DMS53 (cell line): ENCODE data around the gene PTN.
"Not testable (repeated sequence)": the region's sequence is repeated elsewhere in the genome, so short reads cannot be mapped to it uniquely, and the experiment has no call there.

Experiments used
- DNase-seq: peaks from one replicate; lab custom pipeline; 2025; lab: John Stamatoyannopoulos, UW

The PTN gene

DNA sequence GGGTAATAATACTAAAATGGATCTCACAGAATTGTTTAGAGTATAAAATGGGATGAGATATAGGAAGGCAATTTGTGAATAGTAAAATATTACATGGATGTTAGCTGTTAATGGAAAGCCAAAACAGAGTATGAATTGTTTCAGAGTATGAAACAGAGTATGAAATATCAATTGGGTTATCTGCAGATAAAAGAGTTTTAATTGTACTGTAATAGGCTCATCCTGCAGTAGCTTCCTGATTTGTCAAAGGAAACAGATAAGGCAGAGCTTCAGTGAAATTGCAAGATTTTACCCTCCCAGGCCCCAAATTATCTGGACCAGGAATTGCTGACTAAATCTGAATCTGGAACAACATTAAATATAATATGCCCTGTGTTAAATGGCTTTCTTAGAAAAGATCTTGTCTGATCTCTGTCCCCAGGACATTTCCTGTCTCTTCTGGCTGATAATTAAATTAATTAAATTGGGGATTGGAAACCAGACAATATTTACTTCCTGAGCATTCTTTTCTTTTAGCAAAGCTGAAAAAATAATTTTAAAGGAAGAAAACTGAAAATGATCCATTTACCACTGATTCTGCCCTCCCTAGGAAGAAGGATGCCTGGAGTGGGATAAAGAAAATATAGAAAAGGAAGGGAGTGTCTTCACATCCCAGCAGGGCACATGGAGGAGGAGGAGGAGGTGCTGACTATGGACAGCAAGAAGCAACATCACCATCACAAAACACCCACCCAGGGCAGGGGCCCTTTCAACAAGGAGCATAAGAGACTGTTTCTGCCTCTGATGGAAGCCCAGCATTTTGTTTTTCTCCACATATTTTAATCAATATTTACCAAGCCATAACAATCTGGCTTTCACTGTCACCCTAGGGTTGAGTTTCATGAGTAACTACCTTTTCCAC lies 18.5 kb downstream of the PTN start:
- DNase-seq: no peak

DNA sequence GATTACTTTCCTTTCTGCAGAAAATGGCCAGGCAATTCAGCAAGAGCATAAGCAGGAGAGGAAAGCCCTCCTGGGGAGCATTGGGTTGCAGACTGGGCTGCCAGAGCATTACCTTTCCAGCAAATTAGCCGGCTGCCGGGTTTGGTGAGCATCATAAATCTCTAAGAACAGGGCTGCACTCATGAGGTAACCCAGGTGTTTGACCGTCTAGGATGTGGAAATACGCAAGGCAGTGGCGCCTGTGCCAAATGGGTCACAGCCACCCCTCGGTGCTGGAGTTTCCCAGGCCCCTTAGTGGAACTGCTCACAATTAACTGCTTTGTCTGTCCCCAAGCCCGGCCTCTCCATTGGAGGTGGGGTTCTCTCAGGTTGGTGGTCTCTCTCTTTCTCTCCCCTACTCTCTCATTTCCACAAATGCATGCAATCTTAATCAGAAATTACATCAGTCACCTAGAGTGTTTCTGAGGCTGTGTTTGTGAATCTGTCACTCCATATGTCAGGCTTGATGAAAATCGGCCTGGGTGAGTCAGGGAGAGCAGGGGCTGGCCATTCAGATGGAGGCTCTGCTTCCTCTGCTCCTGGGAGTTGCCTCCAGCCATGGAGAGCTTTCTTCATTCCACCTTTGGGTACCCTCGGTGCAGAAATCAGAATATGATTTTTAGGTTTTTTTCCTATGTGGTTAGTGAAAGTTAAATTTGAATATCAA lies 26.7 kb downstream of the PTN start:
- DNase-seq: no peak

DNA sequence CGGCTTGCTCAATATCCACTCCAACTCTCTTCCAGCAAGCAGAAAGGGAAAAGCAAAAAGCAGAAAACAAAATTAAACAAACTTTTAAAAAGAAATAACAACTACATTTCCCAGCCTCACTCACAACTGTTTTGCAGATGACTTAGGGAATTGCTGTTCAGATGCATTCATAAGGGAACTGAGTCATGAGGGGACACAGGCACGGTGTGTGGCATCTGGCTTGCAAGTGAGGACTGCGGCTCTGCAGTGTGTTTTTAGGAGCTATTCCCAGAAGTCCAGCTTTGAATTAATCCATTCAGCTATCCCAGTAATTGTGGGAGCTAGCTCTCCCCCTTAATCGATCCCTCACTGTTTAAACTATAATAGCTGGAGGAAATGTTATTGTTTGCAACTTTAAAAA lies 30.3 kb downstream of the PTN start:
- no peak for DNase-seq

DNA sequence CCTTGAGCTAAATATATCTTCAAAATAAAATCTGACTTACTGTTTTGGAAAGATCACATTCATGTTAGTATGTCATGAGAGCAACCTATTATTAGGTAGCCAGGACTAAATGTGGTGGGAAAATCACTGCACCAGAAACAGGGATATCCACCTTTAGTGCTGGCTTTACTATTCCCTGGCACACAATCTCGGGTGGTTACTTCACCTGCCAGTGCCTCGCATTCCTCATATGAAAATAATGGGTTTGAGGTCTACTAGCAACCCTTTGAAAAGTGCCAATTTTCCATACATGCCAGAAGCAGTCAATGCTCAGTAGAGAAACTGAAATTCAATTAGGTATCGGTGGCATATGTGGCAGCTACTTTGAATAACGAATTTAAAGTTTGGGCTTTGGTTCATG lies 36.8 kb downstream of the PTN start:
- no peak for DNase-seq

DNA sequence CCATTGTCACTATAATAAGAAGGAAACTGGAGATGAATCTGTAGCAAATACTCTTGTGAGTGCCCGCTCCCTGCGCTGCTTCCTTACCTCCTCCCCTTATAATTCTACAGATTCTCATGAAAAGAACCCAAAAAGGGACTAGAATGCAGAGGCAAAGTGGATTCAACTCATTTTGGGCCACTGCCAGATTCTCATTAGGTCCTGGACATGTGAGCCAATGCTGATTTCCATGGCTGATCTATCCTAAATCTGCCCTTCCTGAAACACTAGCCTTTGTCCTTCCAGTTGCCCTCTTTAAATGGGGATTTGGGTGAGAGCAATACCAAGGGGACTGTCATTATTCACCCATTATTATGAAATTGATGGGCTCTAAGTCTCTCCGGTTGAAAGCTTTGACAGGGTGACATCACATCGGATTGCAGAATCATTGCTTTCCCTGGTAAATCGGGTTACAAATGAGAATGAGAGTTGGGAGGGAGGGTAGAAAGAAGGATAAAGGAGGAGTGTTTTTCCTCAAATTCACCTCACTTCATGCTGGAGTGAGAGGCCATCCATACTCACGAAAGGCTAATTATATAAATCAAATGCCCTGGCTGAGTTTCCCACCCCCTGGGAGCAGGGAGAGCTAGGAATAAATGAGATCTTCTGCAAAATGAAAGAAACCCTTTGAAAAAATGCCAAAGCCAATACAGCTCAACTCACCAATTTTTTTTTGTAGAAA lies 37.5 kb downstream of the PTN start:
- DNase-seq: no peak

DNA sequence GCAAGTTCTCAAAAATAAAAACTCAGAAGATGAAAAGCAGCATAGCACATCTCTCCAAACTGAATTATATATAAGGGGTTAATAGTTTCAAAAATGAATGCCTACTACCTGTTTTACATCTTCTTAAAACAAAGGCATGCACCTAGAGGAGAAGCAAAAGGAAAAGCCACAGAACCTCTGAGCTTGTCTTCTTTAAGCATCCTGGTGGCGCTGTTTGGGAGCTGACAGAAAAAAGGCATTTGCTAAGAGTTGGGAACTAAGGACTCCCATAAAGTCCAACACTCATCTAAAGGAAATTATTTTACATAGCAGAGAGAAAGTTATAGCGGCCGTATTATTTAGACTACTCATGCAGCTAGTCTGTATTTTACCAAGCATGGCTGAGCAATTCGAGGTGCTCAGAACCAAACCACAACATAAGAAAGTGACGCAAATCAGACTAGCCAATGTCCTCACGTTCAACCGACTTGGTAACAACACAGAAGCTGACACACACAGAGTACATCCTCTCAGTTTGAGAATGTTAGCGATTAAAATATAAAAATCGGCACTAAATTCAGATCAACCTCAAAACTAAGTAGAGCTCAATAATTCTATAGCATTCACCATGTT lies 38.8 kb downstream of the PTN start:
- no peak for DNase-seq

DNA sequence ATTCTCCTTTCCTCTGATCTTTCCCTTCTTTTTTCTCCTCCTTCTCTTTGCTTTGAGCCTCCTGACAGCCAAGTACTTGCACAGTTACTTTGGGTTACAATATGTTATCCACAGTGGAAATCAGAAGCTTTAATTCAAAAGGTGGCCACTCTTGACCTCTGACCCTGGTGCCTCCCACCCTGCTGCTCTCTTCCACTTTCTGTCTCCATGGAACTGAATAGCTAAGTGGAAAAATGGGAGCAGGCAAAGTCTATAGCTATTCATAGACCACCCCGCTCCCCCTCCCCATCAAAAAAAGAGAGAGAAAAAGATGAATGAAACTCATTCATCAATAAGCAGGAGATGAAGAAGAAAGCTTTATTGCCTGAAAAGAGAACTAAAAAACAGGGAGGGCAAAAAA lies 39.4 kb downstream of the PTN start:
- DNase-seq: no peak

DNA sequence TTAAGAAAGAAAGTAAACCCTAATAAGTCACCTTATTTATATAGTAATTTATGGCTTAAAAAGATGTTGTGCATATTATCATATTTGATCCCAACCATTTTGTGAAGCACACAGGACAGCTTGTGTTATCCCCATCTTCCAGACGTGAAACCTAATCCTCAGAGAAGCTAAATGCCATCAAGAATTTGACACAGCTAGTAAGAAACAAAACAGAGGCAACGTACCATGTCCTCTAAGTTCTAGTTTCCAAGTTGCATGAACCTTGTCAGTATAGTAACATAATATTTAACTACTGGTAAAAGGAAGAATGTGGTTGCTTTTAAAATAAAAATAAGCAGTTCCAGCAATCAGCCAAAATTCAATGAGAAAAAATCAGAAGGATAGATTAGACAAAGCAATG lies 41.5 kb downstream of the PTN start:
- no peak for DNase-seq

DNA sequence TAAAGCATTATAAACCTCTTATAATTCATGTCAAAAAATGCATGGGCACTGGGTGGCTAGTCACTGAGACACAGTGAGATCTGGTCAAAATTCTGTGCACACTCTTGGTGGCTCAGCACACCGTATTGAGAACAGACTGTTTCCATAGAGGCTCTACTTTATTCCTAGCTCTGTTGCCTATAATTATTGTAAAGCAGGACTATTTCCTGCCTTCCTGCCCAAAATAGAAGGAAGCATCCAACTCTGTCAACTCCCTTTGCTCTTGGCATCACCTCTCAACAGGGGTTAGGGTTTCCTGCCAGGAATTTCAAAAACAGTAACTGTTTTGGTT lies 45.1 kb downstream of the PTN start:
- DNase-seq: no peak

DNA sequence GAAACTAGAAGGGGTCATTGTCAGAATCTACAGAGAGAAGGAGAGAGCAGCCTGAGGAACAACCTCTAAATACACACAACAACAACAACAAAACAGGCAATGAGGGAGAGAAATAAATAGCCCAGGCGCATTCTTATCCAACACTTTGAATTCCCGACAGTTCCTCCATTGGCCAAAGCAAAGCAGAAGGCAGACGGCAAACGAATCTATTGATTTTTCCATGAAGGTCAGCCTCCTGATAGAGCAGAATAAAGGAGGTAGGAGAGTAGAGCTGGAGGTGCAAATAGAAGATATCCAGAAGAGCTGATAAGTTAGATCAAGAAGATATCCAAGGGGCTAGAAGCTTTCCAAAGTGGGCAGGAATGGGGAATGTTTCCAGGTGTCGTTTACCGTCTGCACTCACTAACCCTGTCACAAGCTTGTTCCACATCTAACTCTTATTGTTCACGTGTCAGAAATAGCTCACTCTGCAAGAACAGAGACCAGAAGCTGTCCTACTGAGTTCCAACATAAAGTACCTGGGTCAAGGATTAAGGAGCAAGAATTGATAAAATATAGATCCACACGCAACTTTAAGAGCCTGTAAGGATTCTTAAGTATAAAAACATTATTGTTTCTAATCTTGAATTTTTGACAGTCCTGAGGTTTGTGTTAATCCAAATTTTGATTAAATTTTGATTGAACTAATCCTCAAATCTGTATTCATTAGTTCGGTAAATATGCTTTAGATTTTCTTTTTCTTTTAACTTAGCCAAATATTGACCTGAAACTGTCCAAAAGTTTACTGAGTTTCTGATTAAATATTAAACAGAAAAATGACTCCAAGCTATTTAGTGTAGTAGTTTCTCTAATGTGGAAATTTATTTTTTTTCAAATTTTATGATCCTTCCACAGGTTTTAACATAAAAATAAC lies 45.7 kb downstream of the PTN start:
- no peak for DNase-seq

DNA sequence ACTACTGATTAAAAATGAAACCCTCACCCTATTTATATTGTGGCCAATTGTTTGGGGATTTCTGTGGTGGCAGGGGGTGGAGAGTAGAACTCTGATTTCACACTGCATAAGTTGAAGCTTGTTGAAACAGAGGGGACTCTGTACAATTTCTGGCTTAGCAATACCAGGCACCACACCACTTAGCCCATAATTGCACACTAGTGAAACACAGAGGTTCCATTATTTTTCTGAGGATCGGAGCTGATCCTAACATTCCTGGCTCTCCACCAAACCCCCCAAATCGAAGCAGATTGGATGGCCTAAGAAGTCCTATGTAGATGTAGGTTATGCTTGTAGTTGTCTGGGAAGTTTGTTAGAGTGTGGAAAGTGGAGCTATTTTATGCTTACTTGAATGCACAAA lies 47.0 kb downstream of the PTN start:
- DNase-seq: no peak

DNA sequence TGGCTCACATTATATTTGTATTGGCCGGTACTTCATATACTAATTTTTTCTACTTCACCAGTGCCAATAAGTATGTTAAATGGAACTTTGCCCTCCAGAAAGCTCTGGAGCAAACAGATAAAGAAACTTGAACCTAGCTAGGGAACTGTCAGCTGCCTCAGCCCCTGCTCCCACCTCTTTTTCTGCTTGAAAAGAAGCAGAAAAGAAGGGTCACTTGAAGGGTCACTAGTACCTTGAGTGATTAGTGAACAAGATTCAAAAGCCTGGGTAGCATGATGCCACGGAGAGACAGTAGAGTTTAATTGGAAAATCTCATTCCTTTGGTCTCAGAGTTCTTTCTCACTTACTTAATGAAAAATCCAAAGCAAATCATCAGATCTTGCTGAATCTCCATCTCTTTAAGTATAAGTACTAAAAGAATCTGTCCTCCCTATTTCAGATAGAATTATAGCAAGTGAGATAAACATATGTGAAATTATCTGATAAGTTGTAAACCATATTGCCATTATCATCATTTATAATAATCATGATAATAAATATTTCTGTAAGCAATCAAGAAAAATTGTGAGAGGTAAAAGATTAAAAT lies 47.7 kb downstream of the PTN start:
- DNase-seq: no peak

DNA sequence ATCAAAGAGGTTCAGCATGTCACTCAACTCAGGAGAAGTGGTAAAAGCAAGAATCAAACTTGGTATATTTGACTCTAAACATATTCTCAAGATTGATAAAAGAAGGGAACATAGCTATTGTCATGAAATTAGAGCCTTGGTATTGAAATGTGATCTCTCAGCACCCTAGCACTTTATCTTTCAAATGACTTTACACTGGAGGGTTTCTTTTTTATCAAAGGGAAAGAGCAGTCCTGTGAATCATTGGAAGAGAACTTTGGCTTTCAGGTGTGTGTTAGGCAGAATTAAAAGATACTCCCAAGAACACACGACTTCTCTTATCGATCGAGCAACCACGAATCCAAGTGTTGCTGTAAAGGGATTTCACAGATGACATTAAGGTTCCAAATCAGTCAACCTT lies 54.4 kb downstream of the PTN start:
- DNase-seq: no peak

DNA sequence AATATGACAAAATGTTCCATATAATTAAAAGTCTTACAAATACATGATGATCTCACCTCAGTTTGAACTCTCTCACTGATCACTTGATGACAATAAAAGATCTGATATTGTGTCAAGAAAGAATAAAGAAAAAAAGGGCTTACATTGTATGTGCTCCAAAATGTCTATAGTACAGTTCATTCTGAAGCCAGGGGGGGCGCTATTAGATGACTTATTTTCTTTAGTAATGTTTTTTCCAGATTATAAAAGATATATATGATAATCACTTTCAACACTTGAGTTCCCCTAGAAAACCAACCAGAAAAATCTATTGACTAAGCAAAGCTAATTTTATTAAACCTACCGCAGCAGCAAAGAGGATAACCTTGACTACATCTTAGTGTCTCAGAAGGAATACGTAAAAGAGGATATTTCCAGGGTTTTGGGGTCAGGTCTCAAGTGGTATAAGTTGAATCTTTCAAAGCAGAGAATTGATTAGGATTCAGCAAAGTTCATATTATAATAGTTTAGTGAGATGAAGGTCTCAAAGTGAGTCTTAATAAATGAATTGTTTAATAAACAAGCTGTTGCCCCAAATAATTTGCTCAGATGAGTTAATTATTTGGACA lies 55.8 kb downstream of the PTN start:
- DNase-seq: peak; percentile 65

DNA sequence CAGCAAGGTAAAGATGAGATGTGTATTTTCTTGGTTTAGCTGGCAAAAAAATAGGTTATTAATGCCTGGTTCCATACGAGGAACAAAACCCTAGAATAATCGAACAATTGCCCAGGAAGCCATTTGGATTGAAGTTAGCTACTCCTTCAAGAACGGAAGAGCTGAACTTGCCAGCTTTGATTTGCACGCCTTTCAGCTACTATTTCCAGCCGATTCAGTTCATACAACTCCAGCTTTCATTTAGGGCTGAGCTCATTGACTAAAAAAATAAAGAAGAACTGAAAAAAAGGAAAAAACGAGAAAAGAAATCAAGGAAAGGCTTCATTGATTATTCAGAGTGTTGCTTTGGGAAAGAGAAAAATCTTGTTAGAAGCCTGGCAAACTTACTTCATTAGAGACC lies 60.4 kb downstream of the PTN start:
- no peak for DNase-seq

DNA sequence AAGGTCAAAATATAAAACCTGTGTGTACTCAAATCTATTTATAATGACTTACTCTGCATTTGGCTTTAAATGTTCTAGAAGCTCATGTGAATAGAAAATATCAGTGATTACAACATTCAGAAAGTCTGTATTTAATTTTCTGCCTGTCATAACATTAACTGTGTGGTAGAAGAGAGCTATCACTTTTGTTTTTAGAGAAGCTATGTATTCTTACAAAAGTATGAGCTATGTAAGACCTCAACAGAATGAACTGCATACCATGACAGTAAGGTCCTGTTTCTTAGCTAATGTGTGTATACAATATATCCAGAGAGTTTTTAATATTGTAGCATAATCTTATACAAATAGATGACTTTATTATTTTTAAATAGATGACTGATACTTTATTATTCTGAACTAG lies 61.5 kb downstream of the PTN start:
- no peak for DNase-seq

DNA sequence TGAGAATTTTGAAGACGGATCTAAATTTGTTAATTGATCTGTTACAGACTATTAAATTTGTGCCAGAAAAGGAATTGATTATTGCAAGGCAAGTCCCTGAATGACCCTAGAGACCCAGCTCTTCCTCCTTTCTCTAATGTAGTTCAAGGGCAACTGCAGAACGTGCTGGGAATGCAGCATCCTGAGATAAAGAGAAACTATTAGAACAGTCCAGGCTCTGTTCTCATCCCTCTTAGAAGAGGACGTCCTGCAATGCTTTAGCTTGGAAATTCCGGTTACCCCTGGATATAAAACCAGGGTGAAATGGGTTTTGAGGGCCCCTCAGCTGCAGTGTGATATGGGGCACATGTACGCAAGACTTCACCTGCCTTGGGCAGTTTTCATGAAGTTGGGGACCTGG lies 67.3 kb downstream of the PTN start:
- no peak for DNase-seq

DNA sequence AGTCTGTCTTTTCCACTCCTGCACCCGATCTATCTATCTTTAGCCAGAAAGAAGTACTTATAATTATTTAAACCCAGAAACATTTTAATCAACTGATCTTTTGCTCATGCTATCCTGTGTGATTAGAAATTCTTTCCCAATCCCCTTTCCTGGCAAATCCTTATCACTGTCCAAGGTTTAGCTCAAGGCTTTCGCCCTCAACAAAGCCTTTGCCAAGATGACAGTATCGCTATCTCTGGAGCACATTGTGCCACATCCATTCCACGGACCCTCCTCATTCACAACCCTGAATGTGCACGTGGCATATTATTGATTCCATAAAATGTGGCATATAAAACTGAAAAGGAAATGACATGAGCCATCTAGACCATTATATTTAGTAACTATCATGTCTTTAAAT lies 71.3 kb downstream of the PTN start:
- no peak for DNase-seq

DNA sequence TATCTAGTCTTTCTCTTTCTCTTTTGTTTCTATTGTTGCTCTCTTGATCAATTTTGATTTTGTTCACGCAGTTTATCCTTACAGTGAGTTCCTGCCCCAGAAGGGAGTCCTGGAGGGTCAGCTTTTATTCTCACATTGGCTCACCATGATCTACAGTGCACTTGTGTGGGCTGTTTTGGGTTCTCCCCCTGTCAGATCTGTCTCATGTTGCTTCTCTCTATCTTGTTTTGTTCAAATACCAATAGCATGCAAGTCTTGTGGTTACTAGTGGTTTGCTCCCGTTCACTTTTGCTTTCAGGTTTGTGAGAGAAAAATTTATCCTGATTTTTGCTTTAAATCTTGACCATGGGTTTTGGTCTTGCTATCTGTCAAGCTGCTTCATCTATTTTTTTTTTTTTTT lies 74.3 kb downstream of the PTN start:
- DNase-seq: no peak

DNA sequence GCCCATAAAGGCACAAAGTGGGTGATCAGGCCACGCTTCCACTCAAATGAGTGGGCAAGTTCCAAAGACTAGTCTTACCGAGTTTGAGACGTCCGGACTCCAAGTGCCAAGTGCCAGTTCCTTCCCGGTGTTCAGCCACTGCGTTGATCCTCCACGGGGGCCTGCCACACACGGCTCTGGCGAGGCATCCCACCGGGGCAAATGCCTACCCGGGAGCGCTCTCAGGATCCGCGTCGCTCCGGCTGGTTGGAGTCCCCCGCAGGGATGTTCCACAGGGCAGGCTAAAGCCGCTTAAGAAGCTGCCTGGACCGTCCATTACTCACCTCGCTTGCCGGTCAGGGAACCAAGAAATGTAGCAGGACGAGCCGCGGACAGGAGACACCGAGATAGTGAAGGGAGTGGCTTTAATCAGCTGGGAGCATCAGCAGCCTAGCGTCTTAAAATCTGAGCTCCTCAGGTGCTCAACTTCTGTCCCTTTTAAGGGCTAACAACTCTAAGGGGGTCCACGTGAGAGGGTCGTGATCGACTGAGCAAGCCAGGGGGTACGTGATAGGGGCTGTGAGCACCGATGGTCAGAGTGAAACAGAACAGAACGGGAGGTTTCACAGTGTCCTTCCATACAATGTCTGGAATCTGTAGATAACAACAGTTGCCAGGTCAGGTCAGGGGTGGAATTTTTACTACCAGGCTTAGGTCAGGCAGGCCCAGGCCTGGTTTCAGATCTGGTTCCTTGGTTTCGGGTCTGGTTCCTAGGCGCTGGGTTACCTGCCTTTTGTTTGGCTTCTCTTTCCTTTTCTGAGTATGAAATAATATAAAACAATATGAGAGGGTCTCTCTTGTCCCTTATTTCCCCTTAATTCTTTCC lies 75.3 kb downstream of the PTN start:
- not testable (repeated sequence) for DNase-seq
